Caki2 (cell line): ENCODE measurements around the gene GALNT8. TPM values are rescaled to one million over a fixed set of nuclear protein-coding genes. Genes with fewer than 3 reads are reported as not detected.
"Not testable (repeated sequence)": the region's sequence is repeated elsewhere in the genome, so short reads cannot be mapped to it uniquely, and the experiment has no call there.

Experiments used
- DNase-seq: peaks from one replicate; pipeline ENCODE4 v3.0.0-alpha.2; 2015; ENCODE audit warnings: low read depth
- in situ Hi-C: cut with HindIII; loops from 2 replicates; pipeline ENCODE4 v1.10.0; 2016; ENCODE audit warnings: low sequenced_read_pairs, low pct_unique_long_range_greater_than_20kb, mixed read lengths
- total RNA-seq: library from RNA; depleted of rRNA; stranded (reverse); fragments of >200 nt; shearing (Covaris generic); gene quantifications from 2 replicates; pipeline ENCODE4 v1.2.3, GENCODE V29; 2014; ENCODE audit warnings: low replicate concordance; rRNA removed

Gene GALNT8, protein sequence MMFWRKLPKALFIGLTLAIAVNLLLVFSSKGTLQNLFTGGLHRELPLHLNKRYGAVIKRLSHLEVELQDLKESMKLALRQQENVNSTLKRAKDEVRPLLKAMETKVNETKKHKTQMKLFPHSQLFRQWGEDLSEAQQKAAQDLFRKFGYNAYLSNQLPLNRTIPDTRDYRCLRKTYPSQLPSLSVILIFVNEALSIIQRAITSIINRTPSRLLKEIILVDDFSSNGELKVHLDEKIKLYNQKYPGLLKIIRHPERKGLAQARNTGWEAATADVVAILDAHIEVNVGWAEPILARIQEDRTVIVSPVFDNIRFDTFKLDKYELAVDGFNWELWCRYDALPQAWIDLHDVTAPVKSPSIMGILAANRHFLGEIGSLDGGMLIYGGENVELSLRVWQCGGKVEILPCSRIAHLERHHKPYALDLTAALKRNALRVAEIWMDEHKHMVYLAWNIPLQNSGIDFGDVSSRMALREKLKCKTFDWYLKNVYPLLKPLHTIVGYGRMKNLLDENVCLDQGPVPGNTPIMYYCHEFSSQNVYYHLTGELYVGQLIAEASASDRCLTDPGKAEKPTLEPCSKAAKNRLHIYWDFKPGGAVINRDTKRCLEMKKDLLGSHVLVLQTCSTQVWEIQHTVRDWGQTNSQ
- not detected in 2 replicates for total RNA-seq

DNA sequence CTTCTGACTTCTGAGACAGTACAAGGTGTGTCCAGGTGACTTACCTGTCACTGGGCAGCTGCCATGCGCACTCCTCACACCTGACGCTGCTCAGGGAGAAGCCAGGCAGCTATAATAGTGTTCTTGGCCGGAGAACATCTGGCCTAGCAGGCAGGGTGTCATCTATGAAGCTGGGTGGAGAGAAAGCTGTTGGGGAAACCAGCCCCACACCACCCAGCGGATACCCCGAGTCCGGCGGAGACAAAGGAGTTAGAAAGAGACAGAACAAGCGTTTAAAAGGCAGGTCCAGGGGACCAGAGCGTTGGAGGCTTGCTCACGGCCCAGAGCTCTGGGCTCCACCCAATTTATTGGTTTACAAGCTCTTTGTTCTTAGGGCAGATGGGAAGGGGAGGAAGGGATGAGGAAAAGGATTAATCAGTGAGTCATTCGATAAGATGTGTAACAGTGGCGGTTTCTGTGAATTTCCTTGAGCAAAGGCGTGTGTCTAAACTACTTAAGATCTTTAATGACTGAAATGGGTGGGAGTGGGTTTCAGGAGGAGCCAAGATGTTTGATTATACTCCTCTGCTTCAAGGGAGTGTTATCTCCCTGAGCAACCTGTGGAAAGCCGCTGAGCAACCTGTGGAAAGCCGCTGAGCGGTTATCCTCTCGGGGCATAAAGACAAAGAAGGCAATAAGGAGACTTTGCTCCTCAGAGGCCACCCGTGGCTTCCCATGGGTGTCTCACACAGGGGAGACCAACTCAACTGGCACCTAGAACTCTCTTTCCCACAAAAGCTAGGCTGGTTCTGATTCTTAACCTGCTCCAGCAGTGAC lies at the start of gene GALNT8:
Gene GALNT8, plus strand, starts transcription at position 580 of the 816 bp plus-strand sequence. CDS start 278 bp downstream, outside the sequence.
- no peak for DNase-seq
- in situ Hi-C loops: no loop called here

GRCh38 chr12:4679711-4680110 lies 40.5 kb upstream of the GALNT8 start:
- no peak for DNase-seq
- in situ Hi-C loops: no loop called here

- no peak for DNase-seq
- in situ Hi-C loops: no loop called here
Observed at GRCh38 chr12:4681732-4682131, 38.5 kb upstream of the GALNT8 start.

- no peak for DNase-seq
- in situ Hi-C loops: no loop called here
Observed at GRCh38 chr12:4685317-4685716, 34.9 kb upstream of the GALNT8 start.

- in situ Hi-C loops: no loop called here
- DNase-seq: no peak
Observed at GRCh38 chr12:4690760-4691159, 29.4 kb upstream of the GALNT8 start.

GRCh38 chr12:4700621-4701026 lies 19.6 kb upstream of the GALNT8 start:
- no peak for DNase-seq
- in situ Hi-C loops: no loop called here

GRCh38 chr12:4701395-4702190 lies 18.6 kb upstream of the GALNT8 start:
- DNase-seq: no peak
- in situ Hi-C loops: no loop called here

DNA sequence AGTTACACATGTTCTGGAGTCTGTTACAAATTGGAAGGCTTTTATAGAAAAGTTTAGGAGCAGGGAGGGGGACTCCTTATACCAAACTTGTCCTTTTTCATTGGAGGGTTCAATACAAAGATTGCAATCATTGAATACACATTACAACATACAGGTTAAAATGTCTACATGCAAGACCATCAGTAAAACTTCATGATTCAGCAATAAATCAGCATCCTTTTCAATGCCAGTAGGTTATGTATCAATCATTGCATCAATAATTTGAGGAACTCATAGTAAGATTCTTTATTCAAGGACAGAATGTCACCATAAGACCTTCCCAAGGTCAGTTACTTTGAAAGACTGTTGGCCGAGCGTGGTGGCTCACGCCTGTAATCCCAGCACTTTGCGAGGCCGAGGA lies 16.5 kb upstream of the GALNT8 start:
- in situ Hi-C loops: no loop called here
- DNase-seq: no peak

DNA sequence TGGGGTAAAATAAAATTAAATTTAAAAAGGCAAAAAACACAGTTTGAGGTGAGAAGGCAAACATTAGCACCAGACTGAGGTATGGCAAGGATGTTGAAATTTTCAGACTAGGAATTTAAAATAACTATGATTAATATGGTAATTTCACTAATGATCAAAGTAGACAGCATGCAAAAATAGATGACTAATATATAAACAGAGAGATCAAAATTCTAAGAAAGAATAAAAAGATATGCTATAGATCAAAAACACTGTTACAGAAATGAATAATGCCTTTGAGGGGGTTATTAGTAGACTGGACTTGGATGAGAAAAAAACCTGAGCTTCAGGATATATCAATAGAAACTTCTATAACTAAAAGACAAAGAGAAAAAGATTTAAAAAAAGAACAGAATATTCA lies 14.4 kb upstream of the GALNT8 start:
- no peak for DNase-seq
- in situ Hi-C loops: no loop called here

- in situ Hi-C loops: no loop called here
- no peak for DNase-seq
Observed at GRCh38 chr12:4707306-4707705, 12.9 kb upstream of the GALNT8 start.

GRCh38 chr12:4710113-4710512 lies 10.1 kb upstream of the GALNT8 start:
- in situ Hi-C loops: no loop called here
- DNase-seq: no peak

GRCh38 chr12:4714879-4715278 lies 5.3 kb upstream of the GALNT8 start:
- in situ Hi-C loops: no loop called here
- DNase-seq: no peak

- in situ Hi-C loops: no loop called here
- DNase-seq: no peak
Observed at GRCh38 chr12:4717806-4718205, 2.4 kb upstream of the GALNT8 start.

DNA sequence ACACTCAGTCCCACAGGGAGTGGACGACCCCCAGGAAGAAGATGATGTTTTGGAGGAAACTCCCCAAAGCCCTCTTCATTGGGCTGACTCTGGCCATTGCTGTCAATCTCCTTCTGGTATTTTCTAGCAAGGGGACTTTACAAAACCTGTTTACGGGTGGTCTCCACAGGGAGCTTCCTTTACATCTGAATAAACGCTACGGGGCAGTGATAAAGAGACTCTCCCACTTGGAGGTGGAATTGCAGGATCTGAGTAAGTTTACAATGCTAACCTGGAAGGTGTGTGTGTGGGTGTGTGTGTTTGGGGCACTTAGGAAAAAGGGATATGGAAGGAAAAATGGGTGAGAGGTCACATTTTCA lies 416 bp downstream of the GALNT8 start:
- in situ Hi-C loops: no loop called here

GRCh38 chr12:4721587-4721986 lies 1.4 kb downstream of the GALNT8 start:
- DNase-seq, in situ Hi-C loops: not testable (repeated sequence)

More for the DNA sequence above, 416 bp downstream of the GALNT8 start:
- no peak for DNase-seq

DNA sequence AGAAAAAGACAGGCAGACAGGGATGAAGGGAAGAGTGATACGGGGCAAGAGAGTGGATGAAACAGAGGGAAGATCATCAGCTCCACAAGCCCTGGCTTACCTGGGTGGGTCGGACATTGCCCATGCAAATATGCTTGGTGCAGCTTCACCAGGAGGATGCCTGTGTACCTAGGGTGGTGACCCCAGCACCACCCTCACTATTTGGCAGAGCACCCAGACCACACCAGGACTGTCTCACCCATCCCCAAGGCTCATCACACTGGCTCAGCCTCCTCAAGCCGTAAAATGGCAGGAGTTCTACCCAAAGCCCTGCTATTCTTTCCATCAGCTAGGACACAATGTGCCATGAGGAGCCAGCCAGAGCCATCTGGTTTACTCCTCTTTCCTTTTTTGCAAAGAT lies 3.0 kb downstream of the GALNT8 start:
- in situ Hi-C loops: no loop called here
- no peak for DNase-seq

DNA sequence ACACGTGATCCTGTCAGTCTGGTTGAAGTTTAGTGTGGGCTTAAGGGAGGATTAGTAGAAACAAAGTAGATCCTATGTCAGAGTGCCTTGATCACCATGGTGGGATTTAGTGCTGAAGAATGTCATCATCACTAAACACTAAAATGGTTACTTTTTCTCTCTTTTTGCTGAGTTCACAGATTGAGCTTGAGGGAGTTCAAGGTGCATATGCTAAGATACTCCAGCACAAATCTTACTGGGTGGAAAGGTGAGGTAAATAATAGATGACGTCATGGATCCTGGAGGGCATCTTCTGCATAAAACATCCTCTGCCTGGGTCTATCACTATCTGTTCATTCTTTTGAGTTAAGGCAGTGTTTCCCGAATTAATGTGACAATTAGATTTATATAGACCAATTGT lies 4.9 kb downstream of the GALNT8 start:
- in situ Hi-C loops: no loop called here
- no peak for DNase-seq

GRCh38 chr12:4734625-4735340 lies 14.6 kb downstream of the GALNT8 start:
- in situ Hi-C loops: no loop called here
- no peak for DNase-seq
